K562 (cell line): ENCODE measurements around the gene GPR37L1. TPM values are rescaled to one million over a fixed set of nuclear protein-coding genes. Genes with fewer than 3 reads are reported as not detected.

Experiments
- ATAC-seq: fragments of 200-7000 bp; cut with Tn5 transposase; 3 replicates; pipeline ENCODE4 v1.9.1; 2020; ENCODE audit warnings: moderate library complexity
- BruUV-seq: library from RNA; stranded (reverse); fragments of 400-500 nt; replicated peaks from 2 replicates; lab custom pipeline; 2021; lab: Mats Ljungman, UMichigan
- CTCF ChIA-PET: fragments of 300-600 bp; formaldehyde crosslinking; extraction: SDS; loops from one replicate; lab custom pipeline; 2021; ENCODE audit warnings: low intra/inter-chr PET ratio; lab: Yijun Ruan, JAX
- POLR2A ChIA-PET: fragments of 300-600, 350-650 bp; sonication (Branson Sonifier 250); formaldehyde crosslinking; extraction: SDS; loops from one replicate; lab custom pipeline; 2021; ENCODE audit warnings: antibody characterized with exemption, inconsistent platforms; lab: Yijun Ruan, JAX
- DNase-seq, 4 experiments: peaks; one replicate each; pipeline versions ENCODE4 v3.0.0 to v3.0.0-alpha.2; 2011 to 2018; ENCODE audit warnings: low spot score in 3 of 4, mixed read lengths in 3 of 4; ENCODE audit errors: extremely low read depth in 1 of 4
- FAIRE-seq: peaks from 2 replicates; lab custom pipeline; 2011; peaks lifted over from hg19 to GRCh38; lab: Jason Lieb, UNC
- H2AFZ ChIP-seq: 2 replicates; pipeline ENCODE4 v1.6.0; 2011; ENCODE audit warnings: low read depth, low read length, control low read depth, inconsistent platforms
- H3K27ac ChIP-seq: fragments of 200-600 bp; 3 replicates; pipeline ENCODE4 v1.8.0; 2011; ENCODE audit warnings: low read depth, mild to moderate bottlenecking, control low read depth, inconsistent platforms, low read length, moderate library complexity, mixed read lengths; ENCODE audit errors: extremely low read depth
- H3K27me3 ChIP-seq, 2 experiments: fragments of 300-600 bp in 1 of 2; 2 replicates in 1 of 2; 3 replicates in 1 of 2; pipeline versions ENCODE4 v1.6.0 to v1.8.0; 2011; ENCODE audit warnings: inconsistent platforms in 2 of 2, low read length in 2 of 2, mild to moderate bottlenecking in 1 of 2, mixed read lengths in 1 of 2, moderate library complexity in 1 of 2; ENCODE audit not compliant: control insufficient read depth in 2 of 2, insufficient read depth in 2 of 2
- H3K36me3 ChIP-seq: fragments of 300-600 bp; 3 replicates; pipeline ENCODE4 v1.8.0; 2011; ENCODE audit warnings: mild to moderate bottlenecking, low read length, inconsistent platforms; ENCODE audit not compliant: control insufficient read depth, insufficient read depth
- H3K4me1 ChIP-seq, 2 experiments: fragments of 200-600 bp in 1 of 2; replicated peaks in 1 of 2; 2 replicates in 1 of 2; 3 replicates in 1 of 2; pipeline versions ENCODE4 v1.5.1 to v1.8.0; 2011; ENCODE audit warnings: inconsistent platforms in 2 of 2, low read length in 2 of 2, mild to moderate bottlenecking in 1 of 2, mixed read lengths in 1 of 2, moderate library complexity in 1 of 2; ENCODE audit not compliant: control insufficient read depth in 2 of 2, insufficient read depth in 2 of 2
- H3K4me2 ChIP-seq: 2 replicates; pipeline ENCODE4 v1.6.1; 2011; ENCODE audit warnings: low read length, control low read depth, inconsistent platforms, mixed read lengths; ENCODE audit not compliant: insufficient read depth
- H3K4me3 ChIP-seq: fragments of 200-600 bp; sonication (generic), shearing (Covaris generic); 2 replicates; pipeline ENCODE4 v1.5.1; 2016; ENCODE audit warnings: control low read depth, inconsistent platforms
- H3K79me2 ChIP-seq: fragments of 200-600 bp; 3 replicates; pipeline ENCODE4 v1.8.0; 2011; ENCODE audit warnings: low read length, inconsistent platforms; ENCODE audit not compliant: control insufficient read depth, insufficient read depth
- H3K9ac ChIP-seq, 2 experiments: 2 replicates each; pipeline versions ENCODE4 v1.6.0 to v1.6.1; 2011; ENCODE audit warnings: low read depth in 2 of 2, low read length in 2 of 2, control low read depth in 1 of 2, inconsistent platforms in 1 of 2, mild to moderate bottlenecking in 1 of 2, mixed read lengths in 1 of 2; ENCODE audit not compliant: insufficient read depth in 1 of 2
- H3K9me1 ChIP-seq: one replicate; pipeline ENCODE4 v1.6.0; 2011; ENCODE audit warnings: inconsistent platforms, mild to moderate bottlenecking, low read length, moderate library complexity; ENCODE audit not compliant: control insufficient read depth, insufficient read depth
- H3K9me3 ChIP-seq: replicated peaks from 2 replicates; pipeline ENCODE4 v1.5.1; 2011; ENCODE audit warnings: low read depth, low read length, inconsistent platforms; ENCODE audit not compliant: control insufficient read depth, insufficient read depth
- H4K20me1 ChIP-seq: replicated peaks from 2 replicates; pipeline ENCODE4 v1.6.1; 2011; ENCODE audit warnings: low read length, inconsistent platforms, mixed read lengths; ENCODE audit not compliant: control insufficient read depth, insufficient read depth
- BHLHE40 ChIP-seq: IDR thresholded peaks from 2 replicates; pipeline ENCODE4 v1.6.1; 2011; ENCODE audit warnings: low read length, improper control_type of control experiment
- FOXJ2 ChIP-seq: fragments of 200-800 bp; sonication (Bioruptor generic); IDR thresholded peaks from 2 replicates; pipeline ENCODE4 v1.6.1; 2016; ENCODE audit warnings: missing genetic modification characterization, missing compliant biosample characterization
- NFATC3 ChIP-seq: fragments of 450-650 bp; IDR thresholded peaks from 2 replicates; pipeline ENCODE4 v1.6.1; 2017; ENCODE audit warnings: mild to moderate bottlenecking
- ZNF124 ChIP-seq: sonication (generic); formaldehyde crosslinking; IDR thresholded peaks from 2 replicates; pipeline ENCODE4 v1.8.1; 2022; ENCODE audit warnings: missing genetic modification reagents
- ZNF232 ChIP-seq: sonication (generic); formaldehyde crosslinking; IDR thresholded peaks from 2 replicates; pipeline ENCODE4 v1.8.0; 2022; ENCODE audit warnings: mild to moderate bottlenecking, missing genetic modification reagents
- WGBS: fragments of 100-300 bp; shearing (Covaris generic); methylation state at CpG from one replicate; pipeline ENCODE4 v1.1.6; 2016; ENCODE audit warnings: low coverage, mixed read lengths; ENCODE audit not compliant: insufficient coverage; ENCODE audit errors: missing lambda C conversion rate; 5-methylcytosine and 5-hydroxymethylcytosine counted together
- in situ Hi-C: fragments of 300-500 bp; cut with MboI; formaldehyde crosslinking; loops from 4 replicates; pipeline ENCODE4 v1.15.0; 2018; ENCODE audit warnings: inconsistent platforms, mixed read lengths
- intact Hi-C: fragments of 100-400 bp; cut with micrococcal nuclease; formaldehyde crosslinking; loops from 2 replicates; pipeline ENCODE4 v1.14.2; 2022
- polyA plus RNA-seq, 8 experiments: library from polyadenylated mRNA; depleted of rRNA in 4 of 8; stranded (reverse) in 5 of 8; unstranded in 3 of 8; fragments of >200 nt; fragmentation: Nextera tagmentation in 2 of 8; fragmentation: Illumina TruSeq in 1 of 8; extraction: Ambion mirVana in 2 of 8; extraction: Trizol in 1 of 8; gene quantifications; 2 replicates each; pipeline versions ENCODE4 v1.2.1 to v1.2.3, GENCODE V29; 2011 to 2014; ENCODE audit warnings: inconsistent platforms in 1 of 8, missing spikeins in 1 of 8
- total RNA-seq, 7 experiments: library from RNA; depleted of rRNA in 6 of 7; stranded (reverse); fragments of >200 nt in 6 of 7; fragmentation: Illumina TruSeq in 2 of 7; extraction: Trizol in 2 of 7; gene quantifications; 2 replicates each; pipeline versions ENCODE4 v1.2.1 to v1.2.3, GENCODE V29; 2011 to 2021; ENCODE audit warnings: low replicate concordance in 1 of 7
- TF ChIP-seq, protein P1 (sequence below): fragments of 450-650 bp; IDR thresholded peaks from one replicate; pipeline ENCODE4 v1.6.1; 2018; ENCODE audit warnings: mild to moderate bottlenecking, moderate library complexity; ENCODE audit not compliant: partially characterized antibody

Gene GPR37L1
- total and polyA plus RNA-seq, 9 of the 15 experiments (the other 6 are each of a cell fraction or from before 2014, with no cell fraction given): not detected

DNA sequence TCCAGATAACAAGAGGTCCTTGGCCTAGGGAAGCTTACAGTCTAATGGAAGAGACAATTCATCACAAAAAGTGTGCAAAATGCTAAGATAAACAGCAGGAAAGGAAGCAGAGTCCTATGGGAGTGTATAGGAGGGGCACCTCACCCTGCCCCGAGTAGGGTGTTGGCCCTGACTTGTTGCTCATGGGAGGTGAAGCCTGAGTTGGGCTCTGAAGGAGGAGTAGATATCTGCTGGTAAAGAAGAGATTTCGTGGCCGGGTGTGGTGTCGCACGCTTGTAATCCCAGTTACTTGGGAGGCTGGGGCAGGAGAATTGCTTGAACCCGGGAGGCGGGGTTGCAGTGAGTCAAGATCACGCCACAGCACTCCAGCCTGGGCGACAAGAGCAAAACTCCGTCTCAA, 18.6 kb upstream of the GPR37L1 start:
- intact Hi-C loops: no loop called here
- Histone ChIP-seq H3K9me3 (no peaks in the 10 kb centered on the region), H3K27me3 (no peaks in the 10 kb centered on the region), H3K4me3 (no peak overlapping the region), H3K4me2 (no peak overlapping the region), H3K79me2 (no peaks in the 10 kb centered on the region), H3K36me3 (no peaks in the 10 kb centered on the region), H3K4me1 (peaks cover 28 to 36% of the 10 kb centered on the region in 2 experiments), H3K9me1 (no peaks in the 10 kb centered on the region), H3K27ac (no peak overlapping the region), H3K9ac (no peak overlapping the region), H2AFZ (peak overlapping the region; percentile 38), H4K20me1 (no peaks in the 10 kb centered on the region)
- no peak for TF ChIP-seq FOXJ2 (tag)
- no peak for TF ChIP-seq NFATC3
- no peak for TF ChIP-seq BHLHE40
- no peak for TF ChIP-seq ZNF232
- TF ChIP-seq, protein P1, sequence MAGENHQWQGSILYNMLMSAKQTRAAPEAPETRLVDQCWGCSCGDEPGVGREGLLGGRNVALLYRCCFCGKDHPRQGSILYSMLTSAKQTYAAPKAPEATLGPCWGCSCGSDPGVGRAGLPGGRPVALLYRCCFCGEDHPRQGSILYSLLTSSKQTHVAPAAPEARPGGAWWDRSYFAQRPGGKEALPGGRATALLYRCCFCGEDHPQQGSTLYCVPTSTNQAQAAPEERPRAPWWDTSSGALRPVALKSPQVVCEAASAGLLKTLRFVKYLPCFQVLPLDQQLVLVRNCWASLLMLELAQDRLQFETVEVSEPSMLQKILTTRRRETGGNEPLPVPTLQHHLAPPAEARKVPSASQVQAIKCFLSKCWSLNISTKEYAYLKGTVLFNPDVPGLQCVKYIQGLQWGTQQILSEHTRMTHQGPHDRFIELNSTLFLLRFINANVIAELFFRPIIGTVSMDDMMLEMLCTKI: no peak
- TF ChIP-seq ZNF124 (CRISPR knock-in tag): no peak
- ATAC-seq: no peak
- ChIA-PET CTCF (interaction anchor here (1.0 kb wide), 1 partner anchor 103 kb away, joined by 3 read pairs; no protein-coding TSS in a partner anchor), POLR2A (no interaction called here)
- in situ Hi-C loops: no loop called here
- no peak for FAIRE-seq
- DNase-seq: no peak
- no TSS peak for BruUV-seq
- 42% methylated on average over 8 of the region's 10 CpGs for WGBS
